Measurements from ENCODE around the gene BCR.
A peak's percentile ranks its signal among the peaks of the same experiment; 100 is the strongest.

Gene BCR

GRCh38 chr22:23262518-23263332, 82.4 kb downstream of the BCR start:
- no peak for DNase-seq (ENCODE audit: low spot score)

GRCh38 chr22:23263651-23264555, 83.6 kb downstream of the BCR start:
- peak; percentile 34 for DNase-seq (ENCODE audit: low spot score)

DNA sequence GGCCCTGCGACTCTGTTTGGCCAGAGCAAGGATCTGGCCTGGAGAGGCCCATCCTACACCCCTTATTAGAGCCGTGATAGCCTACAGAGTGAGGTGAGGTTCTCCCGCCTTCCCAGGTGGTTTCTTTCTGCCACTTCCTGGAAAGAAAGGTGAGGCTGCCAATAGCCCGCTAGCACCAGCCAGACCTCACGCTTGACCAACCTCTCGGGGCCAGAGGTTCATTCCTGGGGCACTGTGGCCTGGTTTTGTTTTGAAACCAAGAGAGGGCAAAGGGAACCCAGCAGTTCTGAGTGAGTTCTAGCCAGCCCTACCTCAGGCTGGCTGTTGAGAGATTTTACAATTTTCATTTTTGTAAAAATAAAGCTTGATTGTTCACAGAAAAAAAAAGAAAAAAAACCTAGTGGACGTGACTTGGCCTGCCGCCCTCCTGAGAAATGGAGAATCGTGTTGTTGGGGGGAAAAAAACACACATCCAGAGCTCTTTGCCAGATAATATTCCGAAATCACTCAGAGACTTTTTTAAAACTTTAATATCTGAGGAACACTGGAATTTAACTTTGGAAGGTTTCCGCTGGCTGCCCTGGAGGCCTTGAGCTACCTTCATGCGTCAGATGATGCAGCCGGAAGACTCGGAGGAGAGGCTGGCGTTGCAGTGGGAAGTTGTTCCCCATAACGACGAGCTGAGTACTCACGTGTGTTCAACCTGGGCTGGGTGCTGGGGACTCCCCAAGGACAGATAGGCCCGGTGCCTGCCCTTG, 84.5 kb downstream of the BCR start:
- DNase-seq (ENCODE audit: low spot score), result no peak

GRCh38 chr22:23265368-23265700, 85.0 kb downstream of the BCR start:
- DNase-seq (ENCODE audit: low spot score), result no peak

GRCh38 chr22:23266780-23267179, 86.5 kb downstream of the BCR start:
- DNase-seq (ENCODE audit: low spot score), result no peak

DNA sequence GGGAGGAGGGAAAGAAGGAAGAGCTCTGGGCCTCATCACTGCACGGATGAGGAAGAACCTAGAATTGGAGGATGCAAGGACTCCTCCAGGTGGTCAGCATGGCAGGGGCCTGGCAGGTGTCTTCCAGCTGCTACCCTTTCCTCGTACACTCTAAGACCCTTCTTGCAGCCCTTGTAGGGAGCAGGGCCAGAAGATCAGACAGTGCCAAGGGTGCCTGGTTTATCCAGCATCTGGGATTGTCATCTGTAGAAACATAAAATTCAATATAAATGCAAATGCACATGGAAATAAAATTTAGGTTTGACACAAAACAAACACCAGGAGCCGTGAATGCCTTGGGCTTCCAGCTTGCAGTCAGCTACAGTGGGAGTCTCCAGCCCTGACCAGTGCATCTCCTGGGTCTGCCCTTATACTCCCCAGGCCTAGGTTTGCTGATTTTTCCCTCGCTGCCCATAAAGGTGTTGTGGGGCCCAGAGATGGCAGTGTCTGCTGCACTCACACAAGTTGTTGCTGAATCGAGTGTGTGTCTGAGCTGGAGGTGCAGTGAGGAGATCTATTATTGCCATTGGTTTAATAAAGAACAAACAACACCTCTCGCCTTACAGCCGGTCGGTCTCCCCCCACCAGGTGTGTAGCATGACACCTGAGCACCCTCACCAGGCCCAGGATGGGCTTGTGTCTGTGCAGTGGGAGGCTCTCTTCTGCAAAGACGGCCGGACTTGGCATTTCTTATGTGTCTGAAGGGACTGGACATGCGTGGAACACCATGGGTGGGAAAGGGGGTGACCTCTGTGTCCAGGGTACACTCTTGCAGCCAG, 87.1 kb downstream of the BCR start:
- DNase-seq (ENCODE audit: low spot score), result no peak

GRCh38 chr22:23268139-23268712, 87.9 kb downstream of the BCR start:
- no peak for DNase-seq (ENCODE audit: low spot score)

DNA sequence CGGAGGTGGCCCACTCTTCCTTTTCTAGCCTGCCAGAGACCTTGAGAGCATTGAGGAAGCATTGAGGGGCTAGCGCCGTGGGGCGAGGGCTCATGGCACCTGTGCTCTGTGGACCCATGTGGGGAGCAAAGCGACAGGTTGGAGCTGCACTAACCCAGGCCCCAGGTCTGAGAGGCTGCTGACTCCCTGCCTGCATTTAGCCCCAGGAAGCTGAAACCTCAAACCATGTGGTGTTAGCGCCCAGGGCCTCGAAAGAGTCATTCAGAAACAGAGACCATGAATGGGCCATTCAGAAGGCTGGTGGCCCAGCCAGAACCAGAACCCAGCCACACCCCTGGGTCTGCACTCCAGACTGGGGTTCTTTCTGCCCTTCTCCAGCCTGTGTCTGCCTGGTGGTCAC, 88.6 kb downstream of the BCR start:
- no peak for DNase-seq (ENCODE audit: low spot score)

- DNase-seq (ENCODE audit: low spot score), result no peak
Measured at GRCh38 chr22:23269441-23270211, 89.3 kb downstream of the BCR start.

- DNase-seq (ENCODE audit: low spot score), result no peak
Measured at GRCh38 chr22:23270212-23270733, 90.0 kb downstream of the BCR start.

- DNase-seq (ENCODE audit: low spot score), result no peak
Measured at GRCh38 chr22:23270798-23271596, 90.7 kb downstream of the BCR start.

DNA sequence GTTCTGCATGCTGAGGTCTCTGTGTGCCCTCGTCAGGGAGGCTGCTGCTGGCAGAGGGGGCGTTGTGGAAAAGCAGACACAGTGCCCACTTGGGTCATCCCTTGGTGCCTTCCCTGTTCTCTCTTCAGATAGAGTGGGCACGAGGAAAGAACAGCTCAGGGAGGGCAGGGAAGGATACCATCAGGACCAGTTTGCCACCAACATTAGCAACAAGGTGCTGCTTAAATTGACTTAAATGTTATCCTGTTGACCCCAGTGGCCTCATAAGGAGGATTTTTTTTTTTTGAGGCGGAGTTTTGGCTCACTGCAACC, 91.2 kb downstream of the BCR start:
- no peak for DNase-seq (ENCODE audit: low spot score)

DNA sequence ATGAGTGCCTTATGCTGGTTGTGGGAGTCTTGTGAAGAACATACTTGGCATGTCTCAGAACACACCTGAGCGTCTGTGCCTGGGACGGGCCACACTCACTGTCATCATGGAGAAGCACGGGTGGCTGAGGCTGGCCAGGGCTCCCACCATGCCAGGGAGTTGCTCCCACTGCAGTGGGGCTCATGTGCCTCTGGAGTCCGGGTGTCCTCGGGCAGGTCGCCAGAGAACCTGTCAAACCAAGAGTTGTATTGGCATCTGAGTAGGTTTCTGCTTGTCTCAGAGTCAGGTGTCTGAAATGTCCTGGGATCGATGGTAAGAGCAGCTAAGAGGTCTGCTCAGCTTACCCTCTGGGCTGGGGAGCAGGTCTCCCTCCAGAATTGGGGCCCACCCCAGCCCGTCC, 92.1 kb downstream of the BCR start:
- no peak for DNase-seq (ENCODE audit: low spot score)

- DNase-seq (ENCODE audit: low spot score), result no peak
Measured at GRCh38 chr22:23272834-23273233, 92.5 kb downstream of the BCR start.

DNA sequence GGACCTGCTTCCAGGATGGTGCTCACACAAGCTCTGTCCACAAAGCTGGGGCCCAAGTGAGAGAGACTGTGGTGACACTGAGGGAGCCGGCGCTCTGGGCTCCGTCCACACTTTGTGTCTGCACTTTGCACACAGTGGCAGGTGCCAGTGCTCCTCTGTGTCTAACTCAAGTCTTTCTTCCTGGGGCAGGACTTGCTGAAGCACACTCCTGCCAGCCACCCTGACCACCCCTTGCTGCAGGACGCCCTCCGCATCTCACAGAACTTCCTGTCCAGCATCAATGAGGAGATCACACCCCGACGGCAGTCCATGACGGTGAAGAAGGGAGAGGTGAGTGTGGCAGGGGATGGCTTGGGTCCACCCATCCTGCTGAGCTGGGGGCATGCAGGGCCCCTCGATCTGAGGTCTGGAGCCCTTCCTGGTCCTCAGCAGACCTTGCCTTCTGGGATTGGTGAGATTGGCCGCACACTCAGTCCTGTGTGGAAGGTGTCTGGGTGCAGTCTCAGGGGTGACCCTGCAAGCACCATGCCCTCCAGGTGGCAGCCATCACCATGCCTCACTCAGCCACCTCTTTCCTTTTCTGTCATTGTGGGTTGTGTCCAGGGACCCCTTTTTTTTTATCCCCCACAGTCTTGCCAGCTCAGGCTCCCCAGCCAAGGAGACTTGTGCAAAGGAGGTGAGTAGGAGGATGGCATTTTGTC, 93.3 kb downstream of the BCR start:
- DNase-seq (ENCODE audit: low spot score), result no peak

DNA sequence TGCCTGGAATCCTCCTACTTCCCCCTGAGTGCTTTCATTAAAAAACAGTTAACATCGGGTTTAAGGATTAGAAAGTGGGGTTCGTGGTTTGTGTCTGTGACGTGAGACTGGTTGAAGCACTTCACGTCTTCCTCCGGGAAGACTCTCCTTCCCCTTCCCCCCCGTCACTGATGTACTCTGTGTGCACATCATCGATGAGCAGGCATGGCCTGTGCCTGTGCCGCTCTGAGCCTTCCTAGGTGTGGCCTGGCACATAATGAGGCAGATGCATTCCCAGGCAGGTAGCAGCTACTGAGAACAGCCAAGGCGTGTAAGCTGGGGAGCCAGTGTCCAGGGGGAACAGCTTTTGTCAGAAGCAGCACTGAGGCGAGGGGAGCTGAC, 93.8 kb downstream of the BCR start:
- no peak for DNase-seq (ENCODE audit: low spot score)

- DNase-seq (ENCODE audit: low spot score), result no peak
Measured at GRCh38 chr22:23274891-23275694, 94.8 kb downstream of the BCR start.

DNA sequence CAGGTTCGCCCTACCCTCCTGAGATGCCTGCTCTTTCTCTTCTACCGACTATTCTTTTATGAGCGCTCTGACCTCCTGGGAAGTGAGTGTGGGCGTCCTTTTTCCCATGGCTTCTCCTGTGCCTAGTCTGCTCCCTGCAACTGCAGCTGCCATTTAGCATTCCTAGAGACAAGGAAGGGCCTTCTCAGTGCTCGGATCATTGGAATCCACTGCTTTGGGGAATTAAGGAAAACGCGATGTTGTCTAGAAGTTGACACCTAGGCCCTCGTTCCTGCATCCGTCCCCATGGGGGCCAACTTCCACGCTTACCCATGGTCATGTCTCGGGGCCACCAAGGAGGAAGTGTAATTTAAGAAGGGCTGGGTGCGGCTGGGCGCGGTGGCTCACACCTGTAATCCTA, 95.4 kb downstream of the BCR start:
- DNase-seq (ENCODE audit: low spot score), result no peak

All from CD4-positive, alpha-beta T cell treated with Interleukin-6 at 100 ng/mL for 8 hours (primary cell).